Spleen (tissue), 11 donors: Measurements from ENCODE around the gene CCDC73. TPM values are rescaled to one million over a fixed set of nuclear protein-coding genes. Genes with fewer than 3 reads are reported as not detected.
"Not testable (repeated sequence)": the region's sequence is repeated elsewhere in the genome, so short reads cannot be mapped to it uniquely, and the experiment has no call there.

Source experiments
- DNase-seq: peaks from one replicate; pipeline ENCODE4 v3.0.0-alpha.2; 2020
- H3K27ac ChIP-seq, 8 donors: fragments of 200-600 bp; sonication (generic) in 7 of 8; 1 replicate in 4 of 8; 2 replicates in 4 of 8; pipeline versions ENCODE4 v1.5.0 to v1.8.0; 2016 to 2021; ENCODE audit warnings: inconsistent platforms in 4 of 8, mild to moderate bottlenecking in 4 of 8, moderate library complexity in 1 of 8
- H3K27me3 ChIP-seq, 7 donors: fragments of 200-600 bp; sonication (generic) in 6 of 7; replicated peaks in 1 of 7; 1 replicate in 4 of 7; 2 replicates in 3 of 7; pipeline versions ENCODE4 v1.5.0 to v1.8.0; 2016 to 2021; ENCODE audit warnings: inconsistent platforms in 3 of 7, mild to moderate bottlenecking in 1 of 7
- H3K36me3 ChIP-seq, 6 donors: fragments of 200-600 bp; sonication (generic) in 5 of 6; 1 replicate in 4 of 6; 2 replicates in 2 of 6; pipeline versions ENCODE4 v1.5.0 to v1.8.0; 2016 to 2021; ENCODE audit warnings: inconsistent platforms in 2 of 6
- H3K4me1 ChIP-seq, 6 donors: fragments of 200-600 bp; sonication (generic) in 5 of 6; 1 replicate in 3 of 6; 2 replicates in 3 of 6; pipeline versions ENCODE4 v1.5.0 to v1.8.0; 2016 to 2021; ENCODE audit warnings: inconsistent platforms in 3 of 6
- H3K4me3 ChIP-seq, 8 donors: fragments of 200-600 bp; sonication (generic) in 7 of 8; 1 replicate in 4 of 8; 2 replicates in 4 of 8; pipeline versions ENCODE4 v1.5.0 to v1.8.0; 2016 to 2021; ENCODE audit warnings: inconsistent platforms in 4 of 8, mild to moderate bottlenecking in 4 of 8, moderate library complexity in 2 of 8
- H3K9me3 ChIP-seq, 8 donors: fragments of 200-600 bp; sonication (generic) in 7 of 8; 1 replicate in 4 of 8; 2 replicates in 4 of 8; pipeline versions ENCODE4 v1.5.0 to v1.8.0; 2016 to 2021; ENCODE audit warnings: inconsistent platforms in 4 of 8
- POLR2A ChIP-seq, 3 donors: fragments of 450-650 bp; IDR thresholded peaks; one replicate each; pipeline ENCODE4 v1.5.1; 2017; ENCODE audit warnings: antibody characterized with exemption in 3 of 3, mild to moderate bottlenecking in 1 of 3
- POLR2AphosphoS5 ChIP-seq, 3 donors: sonication (generic); formaldehyde crosslinking; IDR thresholded peaks; one replicate each; pipeline ENCODE4 v1.5.1; 2017; ENCODE audit warnings: antibody characterized with exemption in 3 of 3
- WGBS, 5 donors: extraction: QIAGEN DNeasy Blood & Tissue Kit in 3 of 5; methylation state at CpG; one replicate each; pipeline versions ENCODE4 v1.1.5 to v1.1.7; 2013 to 2018; 5-methylcytosine and 5-hydroxymethylcytosine counted together
- intact Hi-C: fragments of 100-400 bp; cut with DNase I; formaldehyde crosslinking; loops from one replicate; pipeline ENCODE4 v1.15.0; 2023; ENCODE audit warnings: low total_unique reads
- polyA plus RNA-seq, 3 donors: library from polyadenylated mRNA; stranded (reverse); fragments of 200-250 nt; gene quantifications; one replicate each; pipeline ENCODE4 v1.2.1, GENCODE V29; 2013
- total RNA-seq, 7 donors: library from RNA; depleted of rRNA in 3 of 7; stranded (reverse); fragments of >200 nt in 3 of 7; fragmentation: NEBNext Ultra II Directional in 4 of 7; extraction: Animal tissue kit (Norgen Biotek cat#: 25700) in 4 of 7; gene quantifications; one replicate each; pipeline versions ENCODE4 v1.1.0 to v1.2.1, GENCODE V29; 2016 to 2021
- TF ChIP-seq, protein P1 (sequence below), 11 experiments: fragments of 200-600 bp in 7 of 11; fragments of 450-650 bp in 4 of 11; sonication (generic) in 4 of 11; IDR thresholded peaks in 8 of 11; conservative IDR thresholded peaks in 3 of 11; 1 replicate in 7 of 11; 2 replicates in 4 of 11; pipeline versions ENCODE4 v1.4.0 to v1.8.0; 2016 to 2021; ENCODE audit warnings: antibody characterized with exemption in 11 of 11, inconsistent platforms in 4 of 11, mild to moderate bottlenecking in 1 of 11
- donor health status: healthy with polysubstance abuse.
- donor health status: DM: no; HTN: no; CAD: no; lungs with moderate emphysema.
- donor health status: DM: no; HTN: no; CAD: no.
- donor health status: Bipolar disorder and iron deficiency.
- donor health status: healthy.
- donor health status: DM: no; HTN: no; CAD: no.
- donor health status: DM: yes; HTN: yes; CAD: no.

CCDC73 gene
- total and polyA plus RNA-seq, 10 donors: 0.16 to 2.1 (median 0.51) TPM; not detected in 1

DNA sequence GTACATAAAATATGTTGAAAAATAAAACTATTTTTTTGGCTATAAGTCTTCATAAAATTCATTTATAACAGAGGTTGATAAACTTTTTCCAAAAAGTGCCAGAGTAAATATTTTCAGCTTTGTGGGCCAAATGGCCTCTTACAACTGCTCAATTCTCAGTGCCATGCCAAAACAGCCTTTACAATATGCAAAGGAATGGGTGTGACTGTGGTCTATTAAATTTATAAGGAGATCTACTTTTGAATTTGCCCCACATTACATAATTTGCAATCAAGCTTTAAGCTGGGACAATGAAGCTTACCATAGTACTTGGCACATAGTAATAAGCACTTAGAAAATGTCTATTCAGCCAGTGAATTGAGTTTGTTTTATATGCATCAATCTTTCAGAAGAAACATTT, 188.2 kb downstream of the CCDC73 start:
- Histone ChIP-seq H3K4me1 (peaks cover 0 to 22% (median 6%) of the 10 kb centered on the region in 6 donors), H3K36me3 (peaks cover 0 to 56% (median 39%) of the 10 kb centered on the region in 6 donors), H3K4me3 (no peak overlapping the region), H3K27ac (no peak overlapping the region), H3K9me3 (peaks cover 0 to 18% (median 4%) of the 10 kb centered on the region in 8 donors), H3K27me3 (no peaks in the 10 kb centered on the region)
- TF ChIP-seq, protein P1, sequence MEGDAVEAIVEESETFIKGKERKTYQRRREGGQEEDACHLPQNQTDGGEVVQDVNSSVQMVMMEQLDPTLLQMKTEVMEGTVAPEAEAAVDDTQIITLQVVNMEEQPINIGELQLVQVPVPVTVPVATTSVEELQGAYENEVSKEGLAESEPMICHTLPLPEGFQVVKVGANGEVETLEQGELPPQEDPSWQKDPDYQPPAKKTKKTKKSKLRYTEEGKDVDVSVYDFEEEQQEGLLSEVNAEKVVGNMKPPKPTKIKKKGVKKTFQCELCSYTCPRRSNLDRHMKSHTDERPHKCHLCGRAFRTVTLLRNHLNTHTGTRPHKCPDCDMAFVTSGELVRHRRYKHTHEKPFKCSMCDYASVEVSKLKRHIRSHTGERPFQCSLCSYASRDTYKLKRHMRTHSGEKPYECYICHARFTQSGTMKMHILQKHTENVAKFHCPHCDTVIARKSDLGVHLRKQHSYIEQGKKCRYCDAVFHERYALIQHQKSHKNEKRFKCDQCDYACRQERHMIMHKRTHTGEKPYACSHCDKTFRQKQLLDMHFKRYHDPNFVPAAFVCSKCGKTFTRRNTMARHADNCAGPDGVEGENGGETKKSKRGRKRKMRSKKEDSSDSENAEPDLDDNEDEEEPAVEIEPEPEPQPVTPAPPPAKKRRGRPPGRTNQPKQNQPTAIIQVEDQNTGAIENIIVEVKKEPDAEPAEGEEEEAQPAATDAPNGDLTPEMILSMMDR (IDR thresholded peaks at IDR 0.05 in 8 of 11, conservative IDR thresholded peaks at IDR 0.05 in 3 of 11): no peak
- TF ChIP-seq POLR2AphosphoS5 (IDR thresholded peaks at IDR 0.05) (no peak), POLR2A (IDR thresholded peaks at IDR 0.05) (no peak)
- intact Hi-C loops: no loop called here
- DNase-seq: no peak

GRCh38 chr11:32602657-32603415, 191.6 kb downstream of the CCDC73 start:
- intact Hi-C loops: no loop called here
- TF ChIP-seq, protein P1 (IDR thresholded peaks at IDR 0.05 in 8 of 11, conservative IDR thresholded peaks at IDR 0.05 in 3 of 11): no peak
- no peak for TF ChIP-seq POLR2AphosphoS5 (IDR thresholded peaks at IDR 0.05)
- no peak for TF ChIP-seq POLR2A (IDR thresholded peaks at IDR 0.05)
- 44 to 62% (median 48%) methylated on average over 4 of the region's 4 CpGs for WGBS, 5 donors
- Histone ChIP-seq H3K4me3 (no peak overlapping the region), H3K36me3 (peaks cover 0 to 90% (median 55%) of the 10 kb centered on the region in 6 donors), H3K9me3 (peaks cover 0 to 3% (median 0%) of the 10 kb centered on the region in 8 donors), H3K27ac (peak overlapping the region in 5 of 8 donors; percentile 8 to 53 (median 18)), H3K4me1 (peaks cover 0 to 22% (median 6%) of the 10 kb centered on the region in 6 donors), H3K27me3 (no peaks in the 10 kb centered on the region)
- no peak for DNase-seq

DNA sequence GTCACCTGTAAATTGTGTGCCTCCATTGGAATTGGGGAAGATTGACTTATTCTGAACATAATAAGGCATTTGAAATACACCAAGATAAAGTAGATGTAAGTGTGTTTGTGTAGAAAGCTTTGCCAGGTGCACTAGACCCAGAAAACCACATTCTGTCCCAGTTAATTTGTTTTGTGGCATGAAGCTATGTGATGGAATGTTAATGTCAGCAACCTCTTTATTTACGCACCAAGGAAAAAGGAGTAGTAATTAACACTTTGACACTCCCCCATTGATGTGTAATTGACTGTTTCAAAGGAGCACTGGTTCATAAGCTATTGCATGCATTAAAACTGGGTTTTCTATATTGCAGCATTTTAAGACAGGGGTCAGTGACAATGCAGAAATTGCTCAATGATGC, 196.5 kb downstream of the CCDC73 start:
- Histone ChIP-seq H3K4me3 (no peak overlapping the region), H3K4me1 (peaks cover 0 to 25% (median 2%) of the 10 kb centered on the region in 6 donors), H3K36me3 (peaks cover 6 to 100% (median 71%) of the 10 kb centered on the region in 6 donors), H3K27ac (no peak overlapping the region), H3K27me3 (no peaks in the 10 kb centered on the region), H3K9me3 (no peaks in the 10 kb centered on the region)
- 75 to 96% (median 88%) methylated on average over 1 of the region's 1 CpG for WGBS, 5 donors
- intact Hi-C loops: no loop called here
- DNase-seq: no peak
- TF ChIP-seq POLR2A (IDR thresholded peaks at IDR 0.05) (no peak), POLR2AphosphoS5 (IDR thresholded peaks at IDR 0.05) (no peak)
- TF ChIP-seq, protein P1 (IDR thresholded peaks at IDR 0.05 in 8 of 11, conservative IDR thresholded peaks at IDR 0.05 in 3 of 11): no peak

DNA sequence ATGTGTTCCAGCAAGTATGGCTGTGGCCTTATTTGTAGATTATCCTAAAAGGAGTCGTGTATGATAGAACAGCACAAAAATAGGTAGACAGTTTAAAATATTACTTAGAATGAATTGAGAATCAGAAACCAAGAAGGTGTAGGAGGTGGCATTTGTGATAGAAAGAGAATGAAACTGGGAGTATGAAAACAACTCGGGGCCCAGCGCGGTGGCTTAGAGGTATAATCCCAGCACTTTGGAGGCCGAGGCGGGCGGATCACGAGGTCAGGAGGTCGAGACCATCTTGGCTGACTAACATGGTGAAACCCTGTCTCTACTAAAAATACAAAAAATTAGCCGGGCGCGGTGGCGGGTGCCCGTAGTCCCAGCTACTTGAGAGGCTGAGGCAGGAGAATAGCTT, 198.3 kb downstream of the CCDC73 start:
- H3K9me3 ChIP-seq, H3K4me3 ChIP-seq, intact Hi-C loops, H3K27me3 ChIP-seq, DNase-seq, H3K27ac ChIP-seq: not testable (repeated sequence)
- Histone ChIP-seq H3K36me3 (peaks cover 6 to 100% (median 76%) of the 10 kb centered on the region in 6 donors), H3K4me1 (peaks cover 0 to 22% (median 0%) of the 10 kb centered on the region in 6 donors)
- 91 to 97% (median 93%) methylated on average over 14 of the region's 14 CpGs for WGBS, 5 donors
